Transverse colon (tissue), 4 donors: ENCODE measurements around the gene MN1. TPM values are rescaled to one million over a fixed set of nuclear protein-coding genes. Genes with fewer than 3 reads are reported as not detected.

Experiments
- DNase-seq: peaks from one replicate; pipeline ENCODE4 v3.0.0-alpha.2; 2019
- H3K27ac ChIP-seq, 4 donors: fragments of 200-600 bp; sonication (generic); 2 replicates each; pipeline ENCODE4 v1.5.1; 2016 to 2018; ENCODE audit warnings: inconsistent platforms in 4 of 4
- H3K27me3 ChIP-seq: fragments of 200-600 bp; sonication (generic); 2 replicates; pipeline ENCODE4 v1.5.1; 2017; ENCODE audit warnings: inconsistent platforms
- H3K36me3 ChIP-seq, 4 donors: fragments of 200-600 bp; sonication (generic); 2 replicates each; pipeline ENCODE4 v1.5.1; 2017 to 2019; ENCODE audit warnings: inconsistent platforms in 4 of 4
- H3K4me1 ChIP-seq, 4 donors: fragments of 200-600 bp; sonication (generic); 2 replicates each; pipeline ENCODE4 v1.5.1; 2017 to 2020; ENCODE audit warnings: inconsistent platforms in 4 of 4
- H3K4me3 ChIP-seq, 4 donors: fragments of 200-600 bp; sonication (generic); 1 replicate in 1 of 4; 2 replicates in 3 of 4; pipeline versions ENCODE4 v1.5.1 to v1.6.1; 2017 to 2019; ENCODE audit warnings: inconsistent platforms in 4 of 4
- H3K9me3 ChIP-seq, 2 donors: fragments of 200-600 bp; sonication (generic); 2 replicates each; pipeline ENCODE4 v1.5.1; 2017 to 2019; ENCODE audit warnings: inconsistent platforms in 2 of 2
- EP300 ChIP-seq: sonication (generic); formaldehyde crosslinking; IDR thresholded peaks from one replicate; pipeline ENCODE4 v1.6.1; 2017; ENCODE audit warnings: antibody characterized with exemption, low read depth
- POLR2A ChIP-seq: fragments of 450-650 bp; IDR thresholded peaks from one replicate; pipeline ENCODE4 v1.6.1; 2016; ENCODE audit warnings: antibody characterized with exemption, mild to moderate bottlenecking, moderate library complexity
- POLR2AphosphoS5 ChIP-seq, 3 donors: sonication (generic); formaldehyde crosslinking; IDR thresholded peaks; one replicate each; pipeline ENCODE4 v1.6.1; 2016; ENCODE audit warnings: antibody characterized with exemption in 3 of 3
- WGBS, 2 donors: methylation state at CpG; one replicate each; pipeline ENCODE4 v1.1.5; 2018; ENCODE audit warnings: low coverage in 1 of 2; 5-methylcytosine and 5-hydroxymethylcytosine counted together
- in situ Hi-C, 4 donors: fragments of 200-750 bp; cut with MboI; loops; one replicate each; pipeline versions ENCODE4 v1.15.0 to v1.15.1; 2017; ENCODE audit warnings: low sequenced_read_pairs in 3 of 4, low pct_ligation_motif_present in 1 of 4, low pct_unique_long_range_greater_than_20kb in 1 of 4
- intact Hi-C: fragments of 100-400 bp; cut with DNase I; formaldehyde crosslinking; loops from one replicate; pipeline ENCODE4 v1.15.1; 2023; ENCODE audit warnings: low total_unique reads
- total RNA-seq, 4 donors: library from RNA; depleted of rRNA; stranded (reverse); fragments of >200 nt; gene quantifications; one replicate each; pipeline ENCODE4 v1.1.0, GENCODE V29; 2016
- TF ChIP-seq, protein P1 (sequence below), 5 experiments: fragments of 200-600 bp in 3 of 5; fragments of 450-650 bp in 2 of 5; sonication (generic) in 3 of 5; IDR thresholded peaks; 1 replicate in 2 of 5; 2 replicates in 3 of 5; pipeline ENCODE4 v1.5.1; 2016 to 2017; ENCODE audit warnings: antibody characterized with exemption in 5 of 5, inconsistent platforms in 3 of 5, mild to moderate bottlenecking in 2 of 5, moderate library complexity in 1 of 5

MN1 gene
- total RNA-seq, 4 donors from 2014 or later = 1.1 to 4.2 (median 3.0) TPM

DNA sequence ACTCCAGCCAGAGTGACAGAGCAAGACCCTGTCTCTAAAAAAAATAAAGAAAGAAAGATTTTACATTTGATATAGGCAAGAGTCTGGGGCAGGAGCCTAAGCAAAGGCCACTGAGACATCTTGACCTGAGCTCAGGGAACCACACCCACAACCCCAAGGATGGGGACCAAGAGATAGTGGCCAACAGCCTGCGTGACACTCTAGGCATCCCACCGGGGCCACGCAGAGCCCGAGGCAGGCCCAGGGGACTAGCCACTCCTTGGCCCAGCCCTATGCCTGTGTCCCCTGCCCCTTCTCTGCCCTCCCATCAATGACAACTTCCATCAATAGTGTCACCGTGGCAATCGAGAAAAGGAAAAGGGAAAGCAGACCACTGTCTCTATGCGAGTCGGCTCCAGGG is 41.1 kb downstream of the MN1 start:
- H3K27me3 ChIP-seq = no peaks in the 10 kb centered on the region
- H3K36me3 ChIP-seq = no peaks in the 10 kb centered on the region
- in situ Hi-C loops = no loop called here
- H3K27ac ChIP-seq = no peak overlapping the region
- TF ChIP-seq POLR2AphosphoS5 (IDR thresholded peaks at IDR 0.05) = no peak
- no peak for TF ChIP-seq POLR2A
- TF ChIP-seq, protein P1, sequence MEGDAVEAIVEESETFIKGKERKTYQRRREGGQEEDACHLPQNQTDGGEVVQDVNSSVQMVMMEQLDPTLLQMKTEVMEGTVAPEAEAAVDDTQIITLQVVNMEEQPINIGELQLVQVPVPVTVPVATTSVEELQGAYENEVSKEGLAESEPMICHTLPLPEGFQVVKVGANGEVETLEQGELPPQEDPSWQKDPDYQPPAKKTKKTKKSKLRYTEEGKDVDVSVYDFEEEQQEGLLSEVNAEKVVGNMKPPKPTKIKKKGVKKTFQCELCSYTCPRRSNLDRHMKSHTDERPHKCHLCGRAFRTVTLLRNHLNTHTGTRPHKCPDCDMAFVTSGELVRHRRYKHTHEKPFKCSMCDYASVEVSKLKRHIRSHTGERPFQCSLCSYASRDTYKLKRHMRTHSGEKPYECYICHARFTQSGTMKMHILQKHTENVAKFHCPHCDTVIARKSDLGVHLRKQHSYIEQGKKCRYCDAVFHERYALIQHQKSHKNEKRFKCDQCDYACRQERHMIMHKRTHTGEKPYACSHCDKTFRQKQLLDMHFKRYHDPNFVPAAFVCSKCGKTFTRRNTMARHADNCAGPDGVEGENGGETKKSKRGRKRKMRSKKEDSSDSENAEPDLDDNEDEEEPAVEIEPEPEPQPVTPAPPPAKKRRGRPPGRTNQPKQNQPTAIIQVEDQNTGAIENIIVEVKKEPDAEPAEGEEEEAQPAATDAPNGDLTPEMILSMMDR (IDR thresholded peaks at IDR 0.05) = no peak
- no peak for TF ChIP-seq EP300
- intact Hi-C loops = no loop called here
- DNase-seq = no peak
- no peaks in the 10 kb centered on the region for H3K9me3 ChIP-seq
- 88% methylated on average over 8 of the region's 8 CpGs; no CpG with 5 or more reads in 1 of the 2 donors for WGBS, 2 donors
- no peak overlapping the region for H3K4me3 ChIP-seq
- H3K4me1 ChIP-seq = no peaks in the 10 kb centered on the region

GRCh38 chr22:27757928-27758525 is 43.5 kb downstream of the MN1 start:
- no peaks in the 10 kb centered on the region for H3K27me3 ChIP-seq
- no peaks in the 10 kb centered on the region for H3K9me3 ChIP-seq
- H3K4me3 ChIP-seq = no peak overlapping the region
- no peak for DNase-seq
- no peaks in the 10 kb centered on the region for H3K36me3 ChIP-seq
- intact Hi-C loops (no loop called here), in situ Hi-C loops (no loop called here)
- WGBS, 2 donors = 65 to 84% methylated on average over 4 to 6 of the region's 6 CpGs
- TF ChIP-seq POLR2A (no peak), POLR2AphosphoS5 (IDR thresholded peaks at IDR 0.05) (no peak), EP300 (no peak)
- TF ChIP-seq, protein P1 (IDR thresholded peaks at IDR 0.05) = no peak
- H3K27ac ChIP-seq = no peak overlapping the region
- peaks cover 0 to 4% (median 0%) of the 10 kb centered on the region in 4 donors for H3K4me1 ChIP-seq

- no peak overlapping the region for H3K27ac ChIP-seq
- H3K4me3 ChIP-seq = no peak overlapping the region
- H3K4me1 ChIP-seq = peaks cover 0 to 6% (median 0%) of the 10 kb centered on the region in 4 donors
- no peak for DNase-seq
- intact Hi-C loops (no loop called here), in situ Hi-C loops (no loop called here)
- no peaks in the 10 kb centered on the region for H3K27me3 ChIP-seq
- H3K9me3 ChIP-seq = no peaks in the 10 kb centered on the region
- no peak for TF ChIP-seq POLR2AphosphoS5 (IDR thresholded peaks at IDR 0.05)
- TF ChIP-seq, protein P1 (IDR thresholded peaks at IDR 0.05) = no peak
- no peak for TF ChIP-seq EP300
- no peak for TF ChIP-seq POLR2A
- no peaks in the 10 kb centered on the region for H3K36me3 ChIP-seq
- WGBS, 2 donors = 78 to 85% methylated on average over 1 to 16 of the region's 16 CpGs
Measured at GRCh38 chr22:27756212-27756660, 45.3 kb downstream of the MN1 start.

- intact Hi-C loops (no loop called here), in situ Hi-C loops (no loop called here)
- TF ChIP-seq POLR2AphosphoS5 (IDR thresholded peaks at IDR 0.05) = no peak
- TF ChIP-seq POLR2A = no peak
- TF ChIP-seq EP300 = no peak
- TF ChIP-seq, protein P1 (IDR thresholded peaks at IDR 0.05) = no peak
- H3K9me3 ChIP-seq = no peaks in the 10 kb centered on the region
- peak overlapping the region in 2 of 4 donors; percentile 2 to 77 for H3K27ac ChIP-seq
- H3K4me1 ChIP-seq = peaks cover 0 to 6% (median 0%) of the 10 kb centered on the region in 4 donors
- no peak overlapping the region for H3K4me3 ChIP-seq
- no peaks in the 10 kb centered on the region for H3K36me3 ChIP-seq
- no peak for DNase-seq
- 61 to 84% methylated on average over 9 to 19 of the region's 19 CpGs for WGBS, 2 donors
- no peaks in the 10 kb centered on the region for H3K27me3 ChIP-seq
Measured at GRCh38 chr22:27755521-27756211, 45.9 kb downstream of the MN1 start.
